ENCODE data around the gene ALAS1. TPM values are rescaled to one million over a fixed set of nuclear protein-coding genes. Genes with fewer than 3 reads are reported as not detected.

ALAS1 gene
- total and polyA plus RNA-seq, 9 of the 15 experiments (the other 6 are each of a cell fraction or from before 2014, with no cell fraction given), result 21.4 to 49.5 (median 34.4) TPM

DNA sequence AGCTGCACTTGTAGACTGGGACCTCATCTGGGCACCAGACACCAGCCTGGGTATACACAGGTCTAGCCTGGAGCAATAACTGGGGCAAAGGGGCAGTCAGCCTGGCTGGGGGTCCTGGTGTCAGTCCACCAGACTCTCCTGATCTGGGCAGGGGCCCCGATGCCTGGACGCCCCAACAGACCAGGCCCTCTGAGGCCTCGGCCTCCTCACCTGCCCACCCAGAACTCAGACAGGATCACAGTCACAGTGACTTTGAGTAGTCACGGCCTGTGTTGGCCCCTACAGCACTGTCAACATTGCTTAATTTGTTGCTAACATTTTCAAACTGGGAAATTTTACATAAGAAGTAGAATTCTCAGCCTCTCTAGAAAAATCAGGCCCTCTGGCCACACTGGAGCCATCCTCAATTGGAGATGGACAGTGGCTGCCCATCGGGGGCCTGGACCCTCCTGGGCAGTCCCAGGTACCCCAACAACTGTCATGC, 35.2 kb downstream of the ALAS1 start:
- TF ChIP-seq GABPA (tag; conservative IDR thresholded peaks at IDR 0.05; ENCODE audit: low read depth), result no peak
- TF ChIP-seq ZNF165 (CRISPR knock-in tag; IDR thresholded peaks at IDR 0.05; ENCODE audit: borderline replicate concordance), result no peak
- TF ChIP-seq MED1 (CRISPR knock-in tag; IDR thresholded peaks at IDR 0.05; ENCODE audit: borderline replicate concordance), result no peak
- TF ChIP-seq, protein P1, sequence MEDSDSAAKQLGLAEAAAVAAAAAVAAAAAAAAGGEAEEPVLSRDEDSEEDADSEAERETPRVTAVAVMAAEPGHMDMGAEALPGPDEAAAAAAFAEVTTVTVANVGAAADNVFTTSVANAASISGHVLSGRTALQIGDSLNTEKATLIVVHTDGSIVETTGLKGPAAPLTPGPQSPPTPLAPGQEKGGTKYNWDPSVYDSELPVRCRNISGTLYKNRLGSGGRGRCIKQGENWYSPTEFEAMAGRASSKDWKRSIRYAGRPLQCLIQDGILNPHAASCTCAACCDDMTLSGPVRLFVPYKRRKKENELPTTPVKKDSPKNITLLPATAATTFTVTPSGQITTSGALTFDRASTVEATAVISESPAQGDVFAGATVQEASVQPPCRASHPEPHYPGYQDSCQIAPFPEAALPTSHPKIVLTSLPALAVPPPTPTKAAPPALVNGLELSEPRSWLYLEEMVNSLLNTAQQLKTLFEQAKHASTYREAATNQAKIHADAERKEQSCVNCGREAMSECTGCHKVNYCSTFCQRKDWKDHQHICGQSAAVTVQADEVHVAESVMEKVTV (CRISPR knock-in tag; IDR thresholded peaks at IDR 0.05), result no peak
- no peak for TF ChIP-seq BCOR (IDR thresholded peaks at IDR 0.05)
- TF ChIP-seq, protein P2, sequence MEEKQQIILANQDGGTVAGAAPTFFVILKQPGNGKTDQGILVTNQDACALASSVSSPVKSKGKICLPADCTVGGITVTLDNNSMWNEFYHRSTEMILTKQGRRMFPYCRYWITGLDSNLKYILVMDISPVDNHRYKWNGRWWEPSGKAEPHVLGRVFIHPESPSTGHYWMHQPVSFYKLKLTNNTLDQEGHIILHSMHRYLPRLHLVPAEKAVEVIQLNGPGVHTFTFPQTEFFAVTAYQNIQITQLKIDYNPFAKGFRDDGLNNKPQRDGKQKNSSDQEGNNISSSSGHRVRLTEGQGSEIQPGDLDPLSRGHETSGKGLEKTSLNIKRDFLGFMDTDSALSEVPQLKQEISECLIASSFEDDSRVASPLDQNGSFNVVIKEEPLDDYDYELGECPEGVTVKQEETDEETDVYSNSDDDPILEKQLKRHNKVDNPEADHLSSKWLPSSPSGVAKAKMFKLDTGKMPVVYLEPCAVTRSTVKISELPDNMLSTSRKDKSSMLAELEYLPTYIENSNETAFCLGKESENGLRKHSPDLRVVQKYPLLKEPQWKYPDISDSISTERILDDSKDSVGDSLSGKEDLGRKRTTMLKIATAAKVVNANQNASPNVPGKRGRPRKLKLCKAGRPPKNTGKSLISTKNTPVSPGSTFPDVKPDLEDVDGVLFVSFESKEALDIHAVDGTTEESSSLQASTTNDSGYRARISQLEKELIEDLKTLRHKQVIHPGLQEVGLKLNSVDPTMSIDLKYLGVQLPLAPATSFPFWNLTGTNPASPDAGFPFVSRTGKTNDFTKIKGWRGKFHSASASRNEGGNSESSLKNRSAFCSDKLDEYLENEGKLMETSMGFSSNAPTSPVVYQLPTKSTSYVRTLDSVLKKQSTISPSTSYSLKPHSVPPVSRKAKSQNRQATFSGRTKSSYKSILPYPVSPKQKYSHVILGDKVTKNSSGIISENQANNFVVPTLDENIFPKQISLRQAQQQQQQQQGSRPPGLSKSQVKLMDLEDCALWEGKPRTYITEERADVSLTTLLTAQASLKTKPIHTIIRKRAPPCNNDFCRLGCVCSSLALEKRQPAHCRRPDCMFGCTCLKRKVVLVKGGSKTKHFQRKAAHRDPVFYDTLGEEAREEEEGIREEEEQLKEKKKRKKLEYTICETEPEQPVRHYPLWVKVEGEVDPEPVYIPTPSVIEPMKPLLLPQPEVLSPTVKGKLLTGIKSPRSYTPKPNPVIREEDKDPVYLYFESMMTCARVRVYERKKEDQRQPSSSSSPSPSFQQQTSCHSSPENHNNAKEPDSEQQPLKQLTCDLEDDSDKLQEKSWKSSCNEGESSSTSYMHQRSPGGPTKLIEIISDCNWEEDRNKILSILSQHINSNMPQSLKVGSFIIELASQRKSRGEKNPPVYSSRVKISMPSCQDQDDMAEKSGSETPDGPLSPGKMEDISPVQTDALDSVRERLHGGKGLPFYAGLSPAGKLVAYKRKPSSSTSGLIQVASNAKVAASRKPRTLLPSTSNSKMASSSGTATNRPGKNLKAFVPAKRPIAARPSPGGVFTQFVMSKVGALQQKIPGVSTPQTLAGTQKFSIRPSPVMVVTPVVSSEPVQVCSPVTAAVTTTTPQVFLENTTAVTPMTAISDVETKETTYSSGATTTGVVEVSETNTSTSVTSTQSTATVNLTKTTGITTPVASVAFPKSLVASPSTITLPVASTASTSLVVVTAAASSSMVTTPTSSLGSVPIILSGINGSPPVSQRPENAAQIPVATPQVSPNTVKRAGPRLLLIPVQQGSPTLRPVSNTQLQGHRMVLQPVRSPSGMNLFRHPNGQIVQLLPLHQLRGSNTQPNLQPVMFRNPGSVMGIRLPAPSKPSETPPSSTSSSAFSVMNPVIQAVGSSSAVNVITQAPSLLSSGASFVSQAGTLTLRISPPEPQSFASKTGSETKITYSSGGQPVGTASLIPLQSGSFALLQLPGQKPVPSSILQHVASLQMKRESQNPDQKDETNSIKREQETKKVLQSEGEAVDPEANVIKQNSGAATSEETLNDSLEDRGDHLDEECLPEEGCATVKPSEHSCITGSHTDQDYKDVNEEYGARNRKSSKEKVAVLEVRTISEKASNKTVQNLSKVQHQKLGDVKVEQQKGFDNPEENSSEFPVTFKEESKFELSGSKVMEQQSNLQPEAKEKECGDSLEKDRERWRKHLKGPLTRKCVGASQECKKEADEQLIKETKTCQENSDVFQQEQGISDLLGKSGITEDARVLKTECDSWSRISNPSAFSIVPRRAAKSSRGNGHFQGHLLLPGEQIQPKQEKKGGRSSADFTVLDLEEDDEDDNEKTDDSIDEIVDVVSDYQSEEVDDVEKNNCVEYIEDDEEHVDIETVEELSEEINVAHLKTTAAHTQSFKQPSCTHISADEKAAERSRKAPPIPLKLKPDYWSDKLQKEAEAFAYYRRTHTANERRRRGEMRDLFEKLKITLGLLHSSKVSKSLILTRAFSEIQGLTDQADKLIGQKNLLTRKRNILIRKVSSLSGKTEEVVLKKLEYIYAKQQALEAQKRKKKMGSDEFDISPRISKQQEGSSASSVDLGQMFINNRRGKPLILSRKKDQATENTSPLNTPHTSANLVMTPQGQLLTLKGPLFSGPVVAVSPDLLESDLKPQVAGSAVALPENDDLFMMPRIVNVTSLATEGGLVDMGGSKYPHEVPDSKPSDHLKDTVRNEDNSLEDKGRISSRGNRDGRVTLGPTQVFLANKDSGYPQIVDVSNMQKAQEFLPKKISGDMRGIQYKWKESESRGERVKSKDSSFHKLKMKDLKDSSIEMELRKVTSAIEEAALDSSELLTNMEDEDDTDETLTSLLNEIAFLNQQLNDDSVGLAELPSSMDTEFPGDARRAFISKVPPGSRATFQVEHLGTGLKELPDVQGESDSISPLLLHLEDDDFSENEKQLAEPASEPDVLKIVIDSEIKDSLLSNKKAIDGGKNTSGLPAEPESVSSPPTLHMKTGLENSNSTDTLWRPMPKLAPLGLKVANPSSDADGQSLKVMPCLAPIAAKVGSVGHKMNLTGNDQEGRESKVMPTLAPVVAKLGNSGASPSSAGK (IDR thresholded peaks at IDR 0.05), result no peak
- no peak for TF ChIP-seq KLF16 (IDR thresholded peaks at IDR 0.05)
- TF ChIP-seq CCNT2 (IDR thresholded peaks at IDR 0.05; ENCODE audit: borderline replicate concordance, extremely low read depth, insufficient read length, low read depth, low read length), result no peak
- ATAC-seq, result no peak
- POLR2A ChIA-PET, result interaction anchor here (0.6 to 1.1 kb wide), 4 partner anchors 16 to 255 kb away, joined by 3 to 5 read pairs (median 4); no protein-coding TSS in a partner anchor
- Histone ChIP-seq H3K79me2 (ENCODE audit: control insufficient read depth, insufficient read depth, low read length) (peaks cover 26% of the 10 kb centered on the region), H2AFZ (ENCODE audit: low read depth, low read length) (no peak overlapping the region), H3K4me2 (ENCODE audit: insufficient read depth, low read length) (no peak overlapping the region), H3K4me3 (no peak overlapping the region), H3K9ac (ENCODE audit: insufficient read depth in 1 of 2, low read depth in 2 of 2, low read length in 2 of 2) (peak overlapping the region in 1 of 2 experiments; percentile 71; a peak in 1 of 4 replicates), H3K36me3 (ENCODE audit: control insufficient read depth, insufficient read depth, low read length) (peaks cover 34% of the 10 kb centered on the region; the same call in 2 of the 3 replicates), H3K27ac (ENCODE audit: extremely low read depth, low read depth, low read length) (no peak overlapping the region), H3K9me3 (replicated peaks; ENCODE audit: control insufficient read depth, insufficient read depth, low read depth, low read length) (no peaks in the 10 kb centered on the region), H4K20me1 (replicated peaks; ENCODE audit: control insufficient read depth, insufficient read depth, low read length) (no peaks in the 10 kb centered on the region; the same call in 1 of the 2 replicates), H3K4me1 (replicated peaks in 1 of 2; ENCODE audit: control insufficient read depth in 2 of 2, insufficient read depth in 2 of 2, low read length in 2 of 2) (peaks cover 16 to 55% of the 10 kb centered on the region in 2 experiments; a peak in 4 of 5 replicates), H3K27me3 (ENCODE audit: control insufficient read depth in 2 of 2, insufficient read depth in 2 of 2, low read length in 2 of 2) (no peaks in the 10 kb centered on the region), H3K9me1 (ENCODE audit: control insufficient read depth, insufficient read depth, low read length) (no peaks in the 10 kb centered on the region)
- WGBS (ENCODE audit: insufficient coverage, low coverage, missing lambda C conversion rate), result 69% methylated on average over 3 of the region's 5 CpGs
- no TSS peak for BruUV-seq (replicated peaks)
- DNase-seq (ENCODE audit: extremely low read depth in 1 of 4, low spot score in 3 of 4), result no peak
- in situ Hi-C loops (cut with MboI) (no loop called here), intact Hi-C loops (cut with micrococcal nuclease) (loop anchor here (5.0 kb wide), 1 partner anchor 104 kb away; no protein-coding TSS in a partner anchor)
- CTCF ChIA-PET (ENCODE audit: low intra/inter-chr PET ratio), result interaction anchor here (0.9 to 3.2 kb wide), 4 partner anchors 45 to 152 kb away, joined by 3 to 18 read pairs (median 6); partner anchors contain the start of gene WDR82
- no peak for FAIRE-seq

Measured in K562 (cell line).